Stimulated activated CD4-positive, alpha-beta T cell treated with anti-CD3 and anti-CD28 coated beads, TNF-alpha, amount 100 ng/mL, for 4 hours (primary cell): ENCODE measurements around the gene ROBO2.

Experiments used
- DNase-seq, 3 experiments: peaks; one replicate each; pipeline ENCODE4 v3.0.0-alpha.2; 2020; ENCODE audit warnings: low read depth in 3 of 3

ROBO2 gene

GRCh38 chr3:77039606-77040171, at the start of gene ROBO2:
Gene ROBO2, plus strand, starts transcription at chr3:77040099. Its CDS starts 687 bp downstream, at chr3:77040786.
- DNase-seq, result no peak

GRCh38 chr3:76990606-76991005, 49.3 kb upstream of the ROBO2 start:
- no peak for DNase-seq

- DNase-seq, result no peak
Observed at GRCh38 chr3:76991165-76991564, 48.7 kb upstream of the ROBO2 start.

- no peak for DNase-seq
Observed at GRCh38 chr3:76997733-76998132, 42.2 kb upstream of the ROBO2 start.

GRCh38 chr3:76998555-76998954, 41.3 kb upstream of the ROBO2 start:
- DNase-seq, result no peak

GRCh38 chr3:77001062-77001701, 38.7 kb upstream of the ROBO2 start:
- DNase-seq, result no peak

- no peak for DNase-seq
Observed at GRCh38 chr3:77014226-77014625, 25.7 kb upstream of the ROBO2 start.

GRCh38 chr3:77025471-77025870, 14.4 kb upstream of the ROBO2 start:
- DNase-seq, result no peak

- no peak for DNase-seq
Observed at GRCh38 chr3:77026904-77027634, 12.8 kb upstream of the ROBO2 start.

GRCh38 chr3:77028005-77028404, 11.9 kb upstream of the ROBO2 start:
- no peak for DNase-seq

GRCh38 chr3:77038468-77038929, 1.4 kb upstream of the ROBO2 start:
- no peak for DNase-seq

- no peak for DNase-seq
Observed at GRCh38 chr3:77038930-77039605, 831 bp upstream of the ROBO2 start.

GRCh38 chr3:77040216-77040615, 317 bp downstream of the ROBO2 start:
- no peak for DNase-seq

- no peak for DNase-seq
Observed at GRCh38 chr3:77040926-77041722, 1.2 kb downstream of the ROBO2 start.

GRCh38 chr3:77041811-77042210, 1.9 kb downstream of the ROBO2 start:
- no peak for DNase-seq

GRCh38 chr3:77042343-77042742, 2.4 kb downstream of the ROBO2 start:
- no peak for DNase-seq

- no peak for DNase-seq
Observed at GRCh38 chr3:77042882-77043281, 3.0 kb downstream of the ROBO2 start.

GRCh38 chr3:77045686-77046085, 5.8 kb downstream of the ROBO2 start:
- no peak for DNase-seq

- no peak for DNase-seq
Observed at GRCh38 chr3:77048186-77048585, 8.3 kb downstream of the ROBO2 start.

- DNase-seq, result no peak
Observed at GRCh38 chr3:77051591-77051990, 11.7 kb downstream of the ROBO2 start.

- DNase-seq, result no peak
Observed at GRCh38 chr3:77052051-77052501, 12.2 kb downstream of the ROBO2 start.
